ENCODE results near the gene PPARG.
"Not testable (repeated sequence)": the region's sequence is repeated elsewhere in the genome, so short reads cannot be mapped to it uniquely, and the experiment has no call there.

The PPARG gene

DNA sequence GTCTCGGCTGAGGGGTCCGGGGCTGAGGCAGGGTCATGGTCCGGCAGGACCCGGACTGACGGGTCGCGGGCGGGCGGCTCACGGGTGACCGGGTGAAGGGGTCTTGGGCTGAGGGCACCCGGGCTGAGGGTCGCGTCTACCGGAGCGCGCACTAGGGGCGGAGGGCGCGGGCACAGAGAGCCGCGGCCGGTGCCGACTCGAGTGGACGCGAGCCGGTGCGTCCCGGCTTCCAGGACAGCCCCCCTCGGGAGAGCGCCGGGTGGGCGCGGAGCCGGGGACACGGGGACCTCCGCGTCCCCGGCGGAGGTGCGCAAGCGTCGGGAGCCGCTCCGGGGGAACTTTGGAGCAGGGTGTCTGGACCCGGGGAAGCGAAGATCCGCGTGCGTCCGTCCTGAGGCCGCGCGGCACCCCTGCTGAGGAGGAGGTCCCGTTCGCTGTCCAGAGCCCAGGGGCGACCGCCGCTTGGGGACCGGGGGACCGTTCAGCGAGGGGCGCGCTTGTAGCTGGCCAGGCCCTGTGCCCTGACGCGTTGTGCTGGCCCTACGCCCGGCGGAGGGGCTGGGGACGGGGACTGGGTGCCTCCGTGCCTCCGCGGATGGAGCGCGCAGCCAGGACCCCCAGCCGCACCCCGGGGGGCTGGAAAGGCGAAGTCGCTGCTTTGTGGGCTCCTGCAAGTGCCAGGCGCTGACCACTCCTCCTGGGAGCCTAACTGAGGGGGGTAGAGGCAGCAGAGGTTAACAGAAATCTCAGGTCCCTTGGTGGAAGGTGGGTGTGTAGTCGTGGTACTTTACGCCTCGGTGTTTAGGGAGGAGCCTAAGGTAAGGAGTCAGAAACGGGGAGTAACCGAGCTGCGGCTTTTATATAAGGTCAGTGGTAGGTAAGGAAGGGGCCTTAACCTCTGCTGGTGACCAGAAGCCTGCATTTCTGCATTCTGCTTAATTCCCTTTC is at the start of gene PPARG:
Gene PPARG (plus strand): TSS at position 889 of the 948 bp plus-strand sequence. CDS start 90,642 bp downstream, outside the sequence.
- peak; percentile 41 for DNase-seq (ENCODE audit: low read depth)

GRCh38 chr3:12239301-12239700 is 49.6 kb upstream of the PPARG start:
- no peak for DNase-seq (ENCODE audit: low read depth)

DNA sequence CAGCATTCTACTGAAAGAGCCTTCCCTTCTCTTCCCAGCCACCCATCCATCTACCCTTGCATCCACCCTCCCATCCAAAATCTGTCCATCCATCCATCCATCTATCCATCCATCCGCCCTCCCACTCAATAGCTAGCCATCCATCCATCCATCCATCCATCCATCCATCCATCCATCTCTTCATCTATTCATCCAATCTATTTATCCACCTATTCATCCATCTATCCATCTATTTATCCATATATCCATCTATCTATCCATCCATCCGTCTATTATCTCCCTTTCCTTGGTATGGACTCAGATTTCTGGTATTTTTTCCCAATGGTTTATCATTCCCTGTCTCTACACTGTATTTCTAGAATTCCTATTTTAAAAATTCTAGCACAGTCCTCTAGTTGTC is 46.1 kb upstream of the PPARG start:
- DNase-seq (ENCODE audit: low read depth) = no peak

DNA sequence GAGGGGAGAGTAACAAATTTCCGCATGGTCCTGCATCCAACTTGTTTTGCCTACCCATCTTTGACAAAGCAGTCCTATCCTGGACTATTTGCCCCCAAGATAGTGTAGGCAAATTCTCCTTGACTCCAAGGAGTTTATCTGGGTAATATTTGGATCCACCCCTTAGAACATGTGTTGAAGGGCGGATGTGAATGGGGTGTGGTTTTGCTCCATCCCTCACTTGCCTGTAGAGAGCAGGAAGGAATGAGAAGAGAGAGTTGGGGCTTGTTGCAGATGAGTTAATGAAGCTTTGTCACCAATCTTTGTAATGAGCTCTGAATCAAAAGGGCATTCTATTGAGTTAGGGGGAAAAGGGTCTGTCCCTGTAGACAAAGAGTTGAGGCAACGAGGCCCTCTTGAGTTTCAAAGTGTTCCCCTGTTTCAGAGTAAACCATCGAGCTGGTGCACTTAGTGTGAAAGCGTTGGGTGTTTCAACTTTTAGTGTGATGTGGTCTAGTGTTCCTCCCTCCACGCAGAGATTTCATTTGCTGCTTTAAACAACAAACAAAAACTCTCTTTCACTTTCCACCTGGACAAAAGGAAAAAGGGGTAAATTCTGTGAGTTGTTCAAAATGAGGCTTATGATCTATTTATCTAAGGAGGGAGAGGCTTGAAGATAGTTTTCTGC is 42.2 kb upstream of the PPARG start:
- no peak for DNase-seq (ENCODE audit: low read depth)

GRCh38 chr3:12247411-12247810 is 41.5 kb upstream of the PPARG start:
- DNase-seq (ENCODE audit: low read depth) = no peak

- DNase-seq (ENCODE audit: low read depth) = no peak
These were observed 39.4 kb upstream of the PPARG start for GRCh38 chr3:12249519-12249918.

DNA sequence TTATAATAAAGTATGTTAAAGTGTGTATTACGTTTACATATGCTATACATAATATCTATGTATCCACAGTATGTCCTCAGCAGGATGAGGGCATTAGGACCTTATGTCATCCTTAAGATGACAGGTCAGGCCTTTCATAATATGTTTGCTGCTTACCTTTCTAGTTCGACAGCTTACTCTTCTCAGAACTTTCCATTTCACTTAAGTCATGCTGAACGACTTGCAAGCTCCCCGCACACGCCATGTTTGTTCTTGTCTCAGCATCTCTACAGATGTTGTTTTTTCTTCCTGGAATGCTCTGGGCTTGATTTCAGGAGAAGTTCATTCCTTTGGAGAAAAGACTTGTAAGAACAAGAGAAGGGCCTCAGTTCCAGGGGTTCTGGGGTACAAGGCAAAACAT is 36.0 kb upstream of the PPARG start:
- DNase-seq (ENCODE audit: low read depth) = no peak

DNA sequence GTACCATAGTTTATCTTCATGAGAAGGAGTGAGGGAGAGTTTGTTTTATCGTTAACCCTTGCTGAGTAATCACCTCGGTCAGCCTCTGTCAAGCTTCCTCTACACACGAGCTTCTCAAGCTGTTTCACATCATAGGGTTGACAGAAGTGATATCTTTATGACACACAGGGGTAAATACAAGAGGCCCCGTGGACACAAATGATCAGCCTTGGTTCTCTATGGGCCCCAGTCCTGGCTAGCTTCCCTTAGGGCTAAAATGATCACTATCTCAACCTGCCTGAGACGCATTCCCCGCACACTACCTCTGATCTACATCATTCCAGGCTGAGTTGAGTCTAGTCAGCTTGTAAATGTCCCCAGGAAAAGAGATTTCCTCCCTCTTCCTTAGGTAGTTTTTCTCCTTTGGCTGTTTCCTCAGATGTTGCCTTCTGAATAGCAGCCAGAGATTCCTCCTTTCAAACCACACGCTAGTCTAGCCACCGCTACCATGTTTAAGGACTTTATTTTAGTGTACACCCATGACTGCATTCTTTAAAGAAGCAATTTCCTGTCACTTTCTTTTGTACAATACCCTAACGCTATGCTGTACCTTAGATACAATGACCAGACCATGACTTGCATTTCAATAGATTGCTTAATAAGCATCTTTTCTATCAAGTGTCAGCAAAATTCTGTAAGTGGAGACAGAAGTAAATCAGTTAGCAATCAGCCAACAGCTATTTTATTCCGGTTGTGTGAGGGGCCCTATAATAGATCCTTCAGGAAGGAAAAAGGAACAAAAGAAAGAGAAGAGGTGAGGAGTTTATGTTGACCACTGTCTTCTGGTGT is 35.1 kb upstream of the PPARG start:
- no peak for DNase-seq (ENCODE audit: low read depth)

DNA sequence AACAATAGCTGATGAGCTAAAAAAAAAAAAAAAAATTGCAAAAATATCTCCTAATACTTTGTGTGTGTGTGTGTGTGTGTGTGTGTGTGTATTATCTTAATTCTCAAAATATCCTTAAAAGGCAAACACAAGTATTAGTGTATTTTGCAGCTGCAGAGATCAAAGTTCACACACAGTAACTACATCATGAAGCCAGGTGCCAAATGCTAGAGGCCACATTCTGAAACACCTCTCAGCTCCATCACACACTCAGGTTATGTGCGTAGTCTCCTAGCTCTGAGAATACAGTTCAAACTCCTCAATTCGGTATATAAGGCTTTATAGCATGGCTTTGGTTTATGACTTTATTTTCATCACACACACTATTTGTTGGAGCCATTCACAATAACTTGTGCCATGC is 33.5 kb upstream of the PPARG start:
- DNase-seq (ENCODE audit: low read depth) = no peak

DNA sequence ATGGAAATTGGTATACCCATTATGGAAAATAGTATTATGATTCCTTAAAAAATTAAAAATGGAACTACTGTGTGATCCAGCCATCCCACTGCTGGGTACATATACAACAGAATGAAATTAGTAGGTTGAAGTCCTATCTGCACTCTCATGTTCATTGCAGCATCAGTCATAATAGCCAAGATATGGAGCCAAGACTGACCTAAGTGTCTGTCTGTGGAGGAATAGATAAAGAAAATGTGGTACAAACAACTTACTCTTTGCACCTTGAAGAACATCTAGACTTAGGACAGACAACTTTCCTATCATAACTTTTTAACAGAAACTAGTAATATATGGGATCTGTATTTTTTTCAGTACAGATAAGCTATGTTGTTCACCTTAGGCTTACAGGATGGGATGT is 30.0 kb upstream of the PPARG start:
- DNase-seq (ENCODE audit: low read depth) = no peak

DNA sequence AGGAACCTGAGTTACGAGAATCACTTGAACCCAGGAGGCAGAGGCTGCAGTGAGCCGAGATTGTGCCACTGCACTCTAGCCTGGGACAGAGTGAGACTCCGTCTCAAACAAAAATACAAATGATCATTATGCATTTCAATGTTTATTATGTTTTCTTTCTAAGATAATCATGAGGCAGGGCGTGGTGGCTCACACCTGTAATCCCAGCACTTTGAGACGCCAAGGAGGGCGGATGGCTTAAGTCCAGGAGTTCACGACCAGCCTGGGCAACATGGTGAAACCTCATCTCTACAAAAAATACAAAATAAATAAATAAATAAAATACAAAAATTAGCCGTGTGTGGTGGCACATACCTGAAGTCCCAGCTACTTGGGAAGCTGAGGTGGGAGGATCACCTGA is 26.7 kb upstream of the PPARG start:
- DNase-seq (ENCODE audit: low read depth) = not testable (repeated sequence)

GRCh38 chr3:12265508-12265907 is 23.4 kb upstream of the PPARG start:
- DNase-seq (ENCODE audit: low read depth) = no peak

- DNase-seq (ENCODE audit: low read depth) = no peak
These were observed 22.8 kb upstream of the PPARG start for GRCh38 chr3:12266038-12266437.

DNA sequence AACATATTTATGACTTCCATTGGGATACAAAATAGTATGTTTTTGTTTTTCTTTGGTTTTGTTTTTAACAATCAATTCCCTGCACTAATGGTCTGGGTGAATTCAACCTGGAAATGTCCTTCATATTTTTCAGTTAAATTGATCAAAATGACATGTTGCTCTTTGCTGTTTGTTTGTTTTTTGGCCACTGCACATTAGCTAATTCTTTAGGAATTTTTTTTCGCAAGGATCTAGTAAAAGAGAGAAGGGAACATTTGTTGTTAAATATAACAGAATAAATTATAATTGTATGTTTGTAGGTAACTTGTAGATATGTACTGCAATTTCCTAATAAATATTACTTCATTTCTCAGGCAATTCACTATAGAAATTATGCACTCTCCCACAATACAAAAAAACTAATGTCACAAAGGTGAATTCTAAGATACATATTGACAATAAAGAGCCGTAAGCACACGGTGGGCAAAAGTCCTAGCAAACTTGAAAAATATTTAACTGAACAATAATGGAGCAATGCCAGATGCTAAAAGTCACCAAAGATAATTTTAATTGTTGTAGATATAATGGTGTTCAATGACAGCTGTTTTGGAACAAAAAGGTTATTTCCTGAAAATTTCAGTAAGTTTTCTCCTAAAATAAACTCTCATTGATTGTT is 21.4 kb upstream of the PPARG start:
- no peak for DNase-seq (ENCODE audit: low read depth)

DNA sequence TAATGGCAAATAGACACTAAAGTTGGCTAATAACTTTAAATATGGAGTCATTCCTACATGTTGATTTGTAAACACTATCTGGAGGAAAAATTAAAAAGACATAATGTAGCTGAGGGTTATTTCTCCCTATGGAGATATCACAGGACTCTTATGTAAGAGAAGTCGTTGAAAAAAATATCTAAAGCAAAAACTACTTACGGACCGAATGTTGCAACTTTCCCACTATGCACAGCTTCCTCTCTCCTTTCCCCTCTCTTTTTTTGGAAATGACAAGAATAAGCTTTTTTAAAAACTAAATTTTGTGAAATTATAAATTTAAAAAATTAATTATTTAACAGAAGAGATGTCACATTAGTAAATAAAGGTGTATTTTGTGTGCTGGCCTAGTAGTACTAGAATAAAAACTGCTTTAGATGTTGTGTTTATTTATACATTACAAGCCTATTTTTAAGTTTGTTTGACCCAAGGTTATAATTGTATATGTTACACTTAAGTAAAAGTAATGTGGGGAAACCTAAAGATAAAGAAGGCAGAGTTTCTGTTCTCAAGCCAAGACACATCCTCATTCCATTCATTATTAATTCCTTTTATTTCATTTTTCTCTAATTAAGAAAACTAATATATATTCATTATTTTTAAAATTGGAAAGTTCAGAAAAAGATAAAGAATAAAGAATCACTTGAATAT is 20.7 kb upstream of the PPARG start:
- no peak for DNase-seq (ENCODE audit: low read depth)

- no peak for DNase-seq (ENCODE audit: low read depth)
These were observed 17.9 kb upstream of the PPARG start for GRCh38 chr3:12270976-12271375.

- no peak for DNase-seq (ENCODE audit: low read depth)
These were observed 15.7 kb upstream of the PPARG start for GRCh38 chr3:12273045-12273695.

GRCh38 chr3:12275974-12276650 is 12.8 kb upstream of the PPARG start:
- no peak for DNase-seq (ENCODE audit: low read depth)

DNA sequence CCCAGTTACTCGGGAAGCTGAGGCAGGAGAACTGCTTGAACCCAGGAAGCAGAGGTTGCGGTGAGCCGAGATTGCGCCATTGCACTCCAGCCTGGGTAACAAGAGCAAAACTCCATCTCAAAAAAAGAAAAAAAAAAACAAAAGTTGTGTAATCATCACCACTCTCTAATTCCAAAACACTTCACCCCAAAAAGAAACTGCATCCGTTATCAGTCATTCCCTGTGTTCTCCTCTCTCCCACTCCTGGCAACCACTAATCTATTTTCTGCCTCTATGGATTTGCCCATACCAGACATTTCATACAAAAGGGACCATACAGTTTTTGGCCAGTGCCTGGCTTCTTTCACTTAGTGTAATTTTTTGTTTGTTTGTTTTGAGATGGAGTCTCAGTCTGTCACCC is 12.0 kb upstream of the PPARG start:
- not testable (repeated sequence) for DNase-seq (ENCODE audit: low read depth)

DNA sequence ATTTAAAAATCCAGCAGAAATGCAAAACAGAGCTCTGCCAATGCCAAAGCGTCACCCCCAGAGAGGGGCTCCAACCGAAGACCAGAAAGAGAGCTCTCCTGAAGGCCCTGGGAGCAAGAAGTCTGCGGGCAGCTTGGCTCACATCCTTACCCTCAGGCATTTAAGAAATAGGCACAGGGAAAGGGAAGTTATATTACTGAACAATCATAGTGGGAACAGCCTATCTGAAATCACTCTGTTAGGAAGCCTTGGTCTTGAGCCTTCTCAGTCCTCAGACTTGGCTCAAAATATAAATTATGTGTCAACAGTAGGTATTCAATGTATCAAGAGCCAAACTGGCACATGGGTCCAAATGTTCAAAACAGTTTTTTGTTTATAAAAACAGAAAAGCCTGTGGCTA is 10.3 kb upstream of the PPARG start:
- peak; percentile 14 for DNase-seq (ENCODE audit: low read depth)

Measured in ELR (cell line).